CD4-positive, alpha-beta T cell treated with Interleukin-21 for 1 hour (primary cell): ENCODE results near the gene THUMPD1.
"Not testable (repeated sequence)": the region's sequence is repeated elsewhere in the genome, so short reads cannot be mapped to it uniquely, and the experiment has no call there.

Experiments
- DNase-seq: peaks from one replicate; pipeline ENCODE4 v3.0.0-alpha.2; 2020

THUMPD1 gene, protein sequence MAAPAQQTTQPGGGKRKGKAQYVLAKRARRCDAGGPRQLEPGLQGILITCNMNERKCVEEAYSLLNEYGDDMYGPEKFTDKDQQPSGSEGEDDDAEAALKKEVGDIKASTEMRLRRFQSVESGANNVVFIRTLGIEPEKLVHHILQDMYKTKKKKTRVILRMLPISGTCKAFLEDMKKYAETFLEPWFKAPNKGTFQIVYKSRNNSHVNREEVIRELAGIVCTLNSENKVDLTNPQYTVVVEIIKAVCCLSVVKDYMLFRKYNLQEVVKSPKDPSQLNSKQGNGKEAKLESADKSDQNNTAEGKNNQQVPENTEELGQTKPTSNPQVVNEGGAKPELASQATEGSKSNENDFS

GRCh38 chr16:20741554-20742285, at the start of gene THUMPD1:
TSS of gene THUMPD1 (minus strand) at chr16:20741818. CDS start at chr16:20741739, 79 bp downstream.
- DNase-seq, result peak; percentile 98

GRCh38 chr16:20789130-20789529, 47.5 kb upstream of the THUMPD1 start:
- no peak for DNase-seq

- DNase-seq, result no peak
Observed at GRCh38 chr16:20784204-20784603, 42.6 kb upstream of the THUMPD1 start.

- DNase-seq, result no peak
Observed at GRCh38 chr16:20782470-20782869, 40.9 kb upstream of the THUMPD1 start.

DNA sequence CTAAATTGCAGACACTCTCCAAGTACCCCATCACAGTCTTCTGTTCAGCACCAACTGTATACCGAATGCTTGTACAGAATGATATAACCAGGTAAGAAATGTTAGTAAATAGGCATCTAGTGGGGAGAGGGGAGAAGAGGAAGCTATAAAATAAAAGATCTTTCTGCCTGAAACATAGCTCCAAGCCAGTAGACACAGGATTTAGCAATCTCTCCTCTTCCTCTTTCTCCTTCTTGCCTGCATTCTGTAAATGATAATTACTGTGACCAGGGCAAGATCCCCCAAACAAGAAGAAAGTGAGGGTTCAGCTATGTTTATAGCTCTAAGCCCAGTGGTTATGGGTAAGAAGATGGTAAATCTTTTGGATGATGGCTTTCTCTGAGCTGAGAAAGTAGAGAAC, 40.1 kb upstream of the THUMPD1 start:
- no peak for DNase-seq

DNA sequence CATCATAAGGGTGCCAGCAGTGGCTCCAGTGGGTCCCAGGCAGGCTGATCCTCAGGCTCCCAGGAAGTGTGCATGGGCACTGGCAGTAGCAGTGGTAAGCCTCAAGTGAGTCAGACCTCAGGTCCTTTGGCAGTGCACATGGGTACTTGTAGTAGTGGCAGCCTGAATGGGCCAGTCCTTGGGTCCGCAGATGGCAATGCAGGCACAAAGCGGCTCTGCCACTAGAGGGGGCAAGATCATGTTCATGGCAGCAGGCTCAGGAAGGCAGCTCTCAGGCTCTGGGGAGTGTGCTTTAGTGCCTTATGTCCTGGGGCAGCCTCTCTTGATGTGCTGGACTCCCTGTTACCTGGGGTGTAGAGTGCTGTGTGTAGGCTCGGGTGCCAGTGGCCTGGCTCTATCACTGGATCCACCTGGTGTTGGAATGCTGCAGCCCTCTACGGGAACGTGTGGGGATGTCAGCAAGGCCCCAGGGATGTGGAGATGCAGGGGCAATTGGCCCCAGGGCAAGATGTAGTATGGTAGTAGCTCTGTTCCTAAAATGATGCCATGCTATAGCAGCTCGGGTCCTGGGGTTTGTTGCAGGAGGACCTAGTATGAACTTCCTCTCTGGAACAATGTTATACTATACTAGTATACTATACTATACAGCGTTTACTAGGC, 33.2 kb upstream of the THUMPD1 start:
- peak; percentile 61 for DNase-seq

GRCh38 chr16:20773679-20774078, 32.1 kb upstream of the THUMPD1 start:
- no peak for DNase-seq

DNA sequence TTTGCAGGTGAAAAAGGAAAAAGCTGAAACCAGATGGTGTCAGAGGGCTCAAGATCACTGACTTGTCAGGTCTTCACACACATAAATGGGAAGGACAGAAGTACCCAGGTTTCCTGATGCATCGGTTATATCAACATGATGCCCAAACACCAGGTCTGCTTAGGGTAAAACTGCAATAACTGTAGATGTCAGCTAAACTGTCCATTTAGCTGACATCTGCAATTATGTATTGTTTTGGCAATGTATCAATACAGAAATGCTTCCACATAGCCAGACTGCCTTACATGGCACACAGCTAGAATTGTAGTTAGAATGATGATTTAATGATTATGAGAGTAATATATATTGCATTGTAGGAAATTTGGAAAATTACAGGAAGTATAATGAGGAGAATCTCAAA, 27.2 kb upstream of the THUMPD1 start:
- DNase-seq, result no peak

- no peak for DNase-seq
Observed at GRCh38 chr16:20768121-20768520, 26.5 kb upstream of the THUMPD1 start.

GRCh38 chr16:20767577-20767976, 26.0 kb upstream of the THUMPD1 start:
- DNase-seq, result no peak

- DNase-seq, result no peak
Observed at GRCh38 chr16:20766294-20766693, 24.7 kb upstream of the THUMPD1 start.

DNA sequence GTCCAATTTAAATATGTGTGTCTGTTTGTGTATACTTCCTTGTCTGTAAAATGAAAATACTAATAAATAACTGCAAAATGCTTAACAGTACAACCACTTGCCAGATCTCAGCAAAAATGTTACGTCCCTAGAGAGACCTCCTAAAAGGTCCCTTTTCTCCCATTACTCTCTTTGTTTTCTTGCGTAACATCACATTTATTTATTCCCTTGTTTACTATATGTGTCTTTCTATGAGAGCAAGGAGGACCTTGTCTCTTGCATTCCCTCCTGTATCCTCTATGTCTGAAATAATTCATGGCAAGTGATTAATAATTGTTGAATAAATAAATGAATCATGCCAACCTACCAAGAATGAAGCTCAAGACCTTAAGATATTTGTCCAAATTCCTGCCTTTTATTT, 24.1 kb upstream of the THUMPD1 start:
- DNase-seq, result no peak

DNA sequence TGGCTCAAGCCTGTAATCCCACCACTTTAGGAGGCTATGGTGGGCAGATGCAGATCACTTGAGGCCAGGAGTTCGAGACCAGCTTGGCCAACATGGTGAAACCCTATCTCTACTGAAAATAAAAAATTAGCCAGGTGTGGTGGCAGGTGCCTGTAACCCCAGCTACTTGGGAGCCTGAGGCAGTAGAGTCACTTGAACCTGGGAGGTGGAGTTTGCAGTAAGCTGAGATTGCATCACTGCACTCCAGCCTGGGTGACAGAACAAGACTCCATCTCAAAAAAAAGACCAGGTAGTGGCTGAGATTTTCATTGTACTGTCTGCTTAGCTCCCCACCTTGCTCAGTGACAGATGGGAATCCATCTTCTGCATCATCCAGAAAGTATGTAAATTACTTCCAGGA, 22.8 kb upstream of the THUMPD1 start:
- not testable (repeated sequence) for DNase-seq

GRCh38 chr16:20763461-20764232, 22.0 kb upstream of the THUMPD1 start, which contains the start of gene ACSM3:
TSS of gene ACSM3 (plus strand) at chr16:20764014. CDS start at chr16:20770035, 6,021 bp downstream.
- DNase-seq, result peak; percentile 87

GRCh38 chr16:20762404-20763123, 20.9 kb upstream of the THUMPD1 start:
- DNase-seq, result no peak

- DNase-seq, result no peak
Observed at GRCh38 chr16:20761175-20761574, 19.6 kb upstream of the THUMPD1 start.

DNA sequence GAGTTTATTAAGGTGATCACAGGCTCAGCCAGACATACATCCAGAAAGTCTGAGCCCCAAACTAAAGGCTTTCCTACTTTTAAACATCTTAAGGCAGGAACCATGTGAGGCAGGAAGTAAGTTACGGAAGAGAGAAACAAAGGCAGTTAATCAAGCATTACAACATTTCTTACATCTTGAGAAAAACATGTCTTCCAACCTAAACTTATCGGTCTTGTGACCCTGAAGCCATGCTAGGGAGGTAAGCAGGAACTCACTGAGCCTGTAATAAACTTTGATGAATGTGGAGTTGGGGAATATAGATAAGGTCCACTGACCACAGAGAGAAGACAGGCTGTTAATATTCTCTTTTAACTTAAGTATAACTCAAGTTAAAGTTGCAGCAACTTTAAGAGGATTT, 18.7 kb upstream of the THUMPD1 start:
- DNase-seq, result no peak

GRCh38 chr16:20755799-20756198, 14.2 kb upstream of the THUMPD1 start:
- DNase-seq, result not testable (repeated sequence)

DNA sequence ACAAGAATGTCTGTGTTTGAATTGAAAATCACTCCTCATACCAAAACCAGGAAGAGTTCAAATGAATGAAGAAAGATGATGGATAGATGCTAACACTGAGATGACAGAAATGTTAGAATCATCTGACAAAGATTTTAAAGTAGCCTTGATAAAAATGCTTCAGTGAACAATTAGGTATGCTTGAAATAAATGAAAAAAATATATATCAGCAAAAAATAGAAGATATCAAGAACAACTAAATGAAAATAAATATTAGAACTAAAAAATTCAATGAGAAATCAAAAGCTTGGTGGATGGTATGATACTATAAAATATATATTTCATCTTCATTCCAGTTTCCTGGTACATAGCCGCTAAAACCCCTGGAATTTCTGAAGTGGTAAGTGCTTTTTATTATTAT, 13.6 kb upstream of the THUMPD1 start:
- DNase-seq, result no peak

GRCh38 chr16:20753727-20754126, 12.1 kb upstream of the THUMPD1 start:
- DNase-seq, result no peak

- no peak for DNase-seq
Observed at GRCh38 chr16:20750558-20750957, 8.9 kb upstream of the THUMPD1 start.

GRCh38 chr16:20749474-20749873, 7.9 kb upstream of the THUMPD1 start:
- no peak for DNase-seq
